K562 (cell line): ENCODE data around the gene OPRL1. TPM values are rescaled to one million over a fixed set of nuclear protein-coding genes. Genes with fewer than 3 reads are reported as not detected.
A peak's percentile ranks its signal among the peaks of the same experiment; 100 is the strongest.

Source experiments
- AFF1 ChIP-seq, 2 experiments: fragments of 450-650 bp; IDR thresholded peaks; 2 replicates each; pipeline ENCODE4 v1.6.1; 2018; ENCODE audit warnings: mild to moderate bottlenecking in 2 of 2, low read depth in 1 of 2; ENCODE audit not compliant: partially characterized antibody in 2 of 2
- BHLHE40 ChIP-seq: IDR thresholded peaks from 2 replicates; pipeline ENCODE4 v1.6.1; 2011; ENCODE audit warnings: low read length, improper control_type of control experiment
- CBFA2T3 ChIP-seq: fragments of 450-650 bp; IDR thresholded peaks from 2 replicates; pipeline ENCODE4 v1.6.1; 2017
- FOXJ2 ChIP-seq: fragments of 200-800 bp; sonication (Bioruptor generic); IDR thresholded peaks from 2 replicates; pipeline ENCODE4 v1.6.1; 2016; ENCODE audit warnings: missing genetic modification characterization, missing compliant biosample characterization
- HMBOX1 ChIP-seq: sonication (generic); IDR thresholded peaks from 2 replicates; pipeline ENCODE4 v1.6.1; 2016
- RBM14 ChIP-seq: fragments of 200-400 bp; formaldehyde crosslinking; IDR thresholded peaks from 2 replicates; pipeline ENCODE4 v1.6.1; 2018; ENCODE audit warnings: low read depth, mild to moderate bottlenecking, low read length, moderate library complexity, borderline replicate concordance; ENCODE audit not compliant: insufficient read depth
- RNF219 ChIP-seq: fragments of 250-450 bp; sonication (Bioruptor Pico); IDR thresholded peaks from 2 replicates; pipeline ENCODE4 v1.5.0; 2022; ENCODE audit warnings: mild to moderate bottlenecking
- TCF3 ChIP-seq: sonication (generic); formaldehyde crosslinking; IDR thresholded peaks from 2 replicates; pipeline ENCODE4 v1.4.0; 2020; ENCODE audit warnings: mild to moderate bottlenecking, missing genetic modification reagents
- TFAP4 ChIP-seq: sonication (generic); formaldehyde crosslinking; IDR thresholded peaks from 2 replicates; pipeline ENCODE4 v1.8.0; 2022; ENCODE audit warnings: missing genetic modification reagents, mild to moderate bottlenecking, moderate library complexity, borderline replicate concordance
- TGIF2 ChIP-seq: sonication (generic); formaldehyde crosslinking; IDR thresholded peaks from 2 replicates; pipeline ENCODE4 v1.8.1; 2022; ENCODE audit warnings: mild to moderate bottlenecking, missing genetic modification reagents, moderate library complexity
- THAP12 ChIP-seq: fragments of 250-450 bp; sonication (Bioruptor Pico); IDR thresholded peaks from 2 replicates; pipeline ENCODE4 v1.9.0; 2021; ENCODE audit warnings: mild to moderate bottlenecking, inconsistent platforms
- VEZF1 ChIP-seq: fragments of 200-800 bp; sonication (Bioruptor generic); IDR thresholded peaks from 2 replicates; pipeline ENCODE4 v1.6.1; 2017; ENCODE audit warnings: missing genetic modification characterization, missing compliant biosample characterization
- polyA plus RNA-seq, 8 experiments: library from polyadenylated mRNA; depleted of rRNA in 4 of 8; stranded (reverse) in 5 of 8; unstranded in 3 of 8; fragments of >200 nt; fragmentation: Nextera tagmentation in 2 of 8; fragmentation: Illumina TruSeq in 1 of 8; extraction: Ambion mirVana in 2 of 8; extraction: Trizol in 1 of 8; gene quantifications; 2 replicates each; pipeline versions ENCODE4 v1.2.1 to v1.2.3, GENCODE V29; 2011 to 2014; ENCODE audit warnings: inconsistent platforms in 1 of 8, missing spikeins in 1 of 8
- total RNA-seq, 7 experiments: library from RNA; depleted of rRNA in 6 of 7; stranded (reverse); fragments of >200 nt in 6 of 7; fragmentation: Illumina TruSeq in 2 of 7; extraction: Trizol in 2 of 7; gene quantifications; 2 replicates each; pipeline versions ENCODE4 v1.2.1 to v1.2.3, GENCODE V29; 2011 to 2021; ENCODE audit warnings: low replicate concordance in 1 of 7

Gene OPRL1
- total and polyA plus RNA-seq, 9 of the 15 experiments (the other 6 are each of a cell fraction or from before 2014, with no cell fraction given), result 0.06 to 0.33 (median 0.11) TPM; not detected in 2

GRCh38 chr20:64068386-64069208 is 11.3 kb upstream of the OPRL1 start (continued):
- TF ChIP-seq THAP12 (CRISPR knock-in tag) (no peak), HMBOX1 (no peak), TCF3 (CRISPR knock-in tag) (peak; percentile 61), FOXJ2 (tag) (no peak), RNF219 (no peak), TGIF2 (CRISPR knock-in tag) (no peak), BHLHE40 (peak; percentile 85), AFF1 (IDR thresholded peaks at IDR 0.05; ENCODE audit: low read depth in 1 of 2, partially characterized antibody in 2 of 2) (no peak), VEZF1 (CRISPR knock-in tag) (peak; percentile 57), CBFA2T3 (peak; percentile 63), TFAP4 (peak; percentile 73), RBM14 (no peak)
